ENCODE results near the gene PKD2. TPM values are rescaled to one million over a fixed set of nuclear protein-coding genes. Genes with fewer than 3 reads are reported as not detected.

Gene PKD2
- total and polyA plus RNA-seq, 2 experiments from 2014 or later: 17.8 to 36.7 TPM

GRCh38 chr4:88054229-88054628 is 46.8 kb downstream of the PKD2 start:
- no peak for DNase-seq (ENCODE audit: low spot score)
- H2AFZ ChIP-seq: no peak overlapping the region
- H3K4me2 ChIP-seq: no peak overlapping the region
- no peaks in the 10 kb centered on the region for H3K36me3 ChIP-seq (replicated peaks; ENCODE audit: insufficient read depth, low read depth)
- no peaks in the 10 kb centered on the region for H3K9me3 ChIP-seq (ENCODE audit: low read depth)
- TF ChIP-seq EZH2phosphoT487 (IDR thresholded peaks at IDR 0.05; ENCODE audit: low read depth, severe bottlenecking, unreplicated experiment) (no peak), EZH2 (IDR thresholded peaks at IDR 0.05; ENCODE audit: borderline replicate concordance) (no peak), CTCF (IDR thresholded peaks at IDR 0.05; ENCODE audit: poor library complexity) (no peak)
- H3K79me2 ChIP-seq: no peaks in the 10 kb centered on the region
- H4K20me1 ChIP-seq (ENCODE audit: insufficient read depth, poor library complexity, severe bottlenecking): no peaks in the 10 kb centered on the region
- no peaks in the 10 kb centered on the region for H3K4me1 ChIP-seq (ENCODE audit: insufficient read depth)
- WGBS (ENCODE audit: low lambda C conversion rate, missing lambda C conversion rate): 87% methylated on average over 4 of the region's 4 CpGs
- no peak overlapping the region for H3K4me3 ChIP-seq
- H3K27ac ChIP-seq: no peak overlapping the region
- H3K27me3 ChIP-seq: no peaks in the 10 kb centered on the region
- H3K9me2 ChIP-seq (replicated peaks; ENCODE audit: insufficient read depth): no peaks in the 10 kb centered on the region

DNA sequence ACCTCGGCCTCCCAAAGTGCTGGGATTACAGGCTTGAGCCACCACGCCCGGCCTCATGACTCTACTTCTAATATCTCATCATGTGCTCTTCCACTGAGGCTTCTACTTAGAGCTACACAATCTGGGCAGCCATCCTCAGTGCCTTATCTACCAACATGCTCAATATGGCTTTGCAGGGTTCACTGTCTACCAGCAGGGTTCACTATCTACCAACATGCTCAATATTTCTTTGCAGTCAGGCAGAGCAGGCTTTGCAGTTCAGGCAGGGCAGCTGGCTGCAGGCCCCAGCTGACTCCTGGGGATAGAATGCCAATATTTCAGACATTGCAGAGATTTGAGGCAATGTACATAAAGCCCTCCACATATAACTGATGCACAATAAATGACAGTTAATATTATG is 47.5 kb downstream of the PKD2 start:
- no peaks in the 10 kb centered on the region for H3K36me3 ChIP-seq (replicated peaks; ENCODE audit: insufficient read depth, low read depth)

GRCh38 chr4:88058295-88058694 is 50.9 kb downstream of the PKD2 start:
- H4K20me1 ChIP-seq (ENCODE audit: insufficient read depth, poor library complexity, severe bottlenecking): no peaks in the 10 kb centered on the region
- 98% methylated on average over 3 of the region's 3 CpGs for WGBS (ENCODE audit: low lambda C conversion rate, missing lambda C conversion rate)
- H3K9me2 ChIP-seq (replicated peaks; ENCODE audit: insufficient read depth): no peaks in the 10 kb centered on the region
- DNase-seq (ENCODE audit: low spot score): no peak
- H3K79me2 ChIP-seq: no peaks in the 10 kb centered on the region
- no peak for TF ChIP-seq EZH2 (IDR thresholded peaks at IDR 0.05; ENCODE audit: borderline replicate concordance)
- no peak for TF ChIP-seq CTCF (IDR thresholded peaks at IDR 0.05; ENCODE audit: poor library complexity)
- TF ChIP-seq EZH2phosphoT487 (IDR thresholded peaks at IDR 0.05; ENCODE audit: low read depth, severe bottlenecking, unreplicated experiment): no peak
- no peaks in the 10 kb centered on the region for H3K4me1 ChIP-seq (ENCODE audit: insufficient read depth)
- H3K27me3 ChIP-seq: no peaks in the 10 kb centered on the region
- no peaks in the 10 kb centered on the region for H3K9me3 ChIP-seq (ENCODE audit: low read depth)
- no peak overlapping the region for H3K27ac ChIP-seq
- H3K4me3 ChIP-seq: no peak overlapping the region
- H2AFZ ChIP-seq: no peak overlapping the region
- no peaks in the 10 kb centered on the region for H3K36me3 ChIP-seq (replicated peaks; ENCODE audit: insufficient read depth, low read depth)
- H3K4me2 ChIP-seq: no peak overlapping the region

More for the DNA sequence above, 47.5 kb downstream of the PKD2 start:
- Histone ChIP-seq H3K79me2 (no peaks in the 10 kb centered on the region), H3K4me1 (ENCODE audit: insufficient read depth) (no peaks in the 10 kb centered on the region), H3K9me2 (replicated peaks; ENCODE audit: insufficient read depth) (no peaks in the 10 kb centered on the region), H3K4me2 (no peak overlapping the region), H3K9me3 (ENCODE audit: low read depth) (no peaks in the 10 kb centered on the region), H3K27ac (no peak overlapping the region), H4K20me1 (ENCODE audit: insufficient read depth, poor library complexity, severe bottlenecking) (no peaks in the 10 kb centered on the region), H3K4me3 (no peak overlapping the region), H3K27me3 (no peaks in the 10 kb centered on the region), H2AFZ (no peak overlapping the region)
- TF ChIP-seq EZH2phosphoT487 (IDR thresholded peaks at IDR 0.05; ENCODE audit: low read depth, severe bottlenecking, unreplicated experiment) (no peak), CTCF (IDR thresholded peaks at IDR 0.05; ENCODE audit: poor library complexity) (peak; percentile 66), EZH2 (IDR thresholded peaks at IDR 0.05; ENCODE audit: borderline replicate concordance) (no peak)
- DNase-seq (ENCODE audit: low spot score): peak; percentile 69
- WGBS (ENCODE audit: low lambda C conversion rate, missing lambda C conversion rate): 96% methylated on average over 3 of the region's 3 CpGs

DNA sequence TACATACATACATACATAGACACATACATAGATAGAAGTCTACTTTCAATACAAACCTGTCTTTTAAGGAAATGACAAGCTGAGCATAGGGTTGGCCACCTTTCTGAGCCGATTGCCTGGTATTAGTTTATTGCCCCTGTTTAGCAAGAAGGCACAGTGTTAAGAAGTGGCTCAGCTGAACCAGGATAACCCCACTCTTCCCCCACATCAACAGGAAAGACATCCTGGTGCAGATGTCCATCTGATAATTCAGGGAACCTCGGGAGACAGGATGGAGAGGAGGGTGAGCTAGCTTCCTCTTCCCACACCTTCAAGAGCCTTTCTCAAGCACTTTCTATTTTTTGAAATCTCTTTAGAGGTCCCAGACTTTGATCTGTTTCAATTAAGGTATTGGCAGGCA is 52.3 kb downstream of the PKD2 start:
- DNase-seq (ENCODE audit: low spot score): no peak
- Histone ChIP-seq H2AFZ (no peak overlapping the region), H3K4me3 (no peak overlapping the region), H3K36me3 (replicated peaks; ENCODE audit: insufficient read depth, low read depth) (no peaks in the 10 kb centered on the region), H3K79me2 (no peaks in the 10 kb centered on the region), H3K9me2 (replicated peaks; ENCODE audit: insufficient read depth) (no peaks in the 10 kb centered on the region), H4K20me1 (ENCODE audit: insufficient read depth, poor library complexity, severe bottlenecking) (no peaks in the 10 kb centered on the region), H3K27ac (no peak overlapping the region), H3K4me1 (ENCODE audit: insufficient read depth) (no peaks in the 10 kb centered on the region), H3K4me2 (no peak overlapping the region), H3K27me3 (no peaks in the 10 kb centered on the region), H3K9me3 (ENCODE audit: low read depth) (no peaks in the 10 kb centered on the region)
- TF ChIP-seq EZH2 (IDR thresholded peaks at IDR 0.05; ENCODE audit: borderline replicate concordance) (no peak), CTCF (IDR thresholded peaks at IDR 0.05; ENCODE audit: poor library complexity) (no peak), EZH2phosphoT487 (IDR thresholded peaks at IDR 0.05; ENCODE audit: low read depth, severe bottlenecking, unreplicated experiment) (no peak)
- WGBS (ENCODE audit: low lambda C conversion rate, missing lambda C conversion rate): 60% methylated on average over 2 of the region's 2 CpGs

Data from hepatocyte (in vitro differentiated cells).